Measurements from ENCODE around the gene GET4. TPM values are rescaled to one million over a fixed set of nuclear protein-coding genes. Genes with fewer than 3 reads are reported as not detected.
A peak's percentile ranks its signal among the peaks of the same experiment; 100 is the strongest.

GET4 gene
- total and polyA plus RNA-seq, 2 of the 13 experiments (the other 11 are each of a cell fraction or from before 2014, with no cell fraction given) = 28.2 to 35.2 TPM

DNA sequence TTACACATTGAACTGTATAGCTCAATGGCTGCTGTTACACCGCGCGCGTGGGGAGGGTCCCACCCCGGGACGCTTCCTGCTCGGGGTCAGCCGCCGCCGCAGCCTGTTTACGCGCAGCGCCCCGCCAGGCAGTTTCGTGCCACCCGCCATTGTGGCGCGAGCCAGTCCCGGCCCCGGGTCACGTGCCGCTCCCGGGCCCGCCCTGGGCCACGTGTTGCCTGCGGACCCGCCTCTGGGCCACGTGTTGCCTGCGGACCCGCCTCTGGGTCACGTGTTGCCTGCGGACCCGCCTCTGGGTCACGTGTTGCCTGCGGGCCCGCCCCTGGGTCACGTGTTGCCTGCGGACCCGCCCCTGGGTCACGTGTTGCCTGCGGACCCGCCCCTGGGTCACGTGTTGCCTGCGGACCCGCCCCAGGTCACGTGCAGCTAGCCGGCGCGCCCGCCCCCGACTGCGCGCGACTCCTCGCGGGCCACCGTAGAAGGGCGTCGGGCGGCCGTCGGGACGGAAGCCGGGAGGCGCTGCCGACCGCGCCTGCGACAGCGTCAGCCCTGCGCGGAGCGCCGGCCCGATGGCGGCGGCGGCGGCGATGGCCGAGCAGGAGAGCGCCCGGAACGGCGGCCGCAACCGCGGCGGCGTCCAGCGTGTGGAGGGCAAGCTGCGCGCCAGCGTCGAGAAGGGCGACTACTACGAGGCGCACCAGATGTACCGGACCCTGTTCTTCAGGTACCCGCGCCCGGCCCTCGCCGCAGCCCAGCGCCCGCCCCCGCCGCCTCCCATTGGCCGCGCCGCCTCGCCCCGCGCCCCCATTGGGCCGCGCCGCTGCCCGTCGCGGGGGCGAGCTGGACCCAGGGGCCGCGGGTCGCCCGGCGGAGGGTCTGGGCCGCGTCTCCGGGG, at the start of gene GET4 (continued):
- TF ChIP-seq ZFP90 (CRISPR knock-in tag; IDR thresholded peaks at IDR 0.05; ENCODE audit: borderline replicate concordance) (no peak), SOX13 (IDR thresholded peaks at IDR 0.05) (no peak), SOX13 (CRISPR knock-in tag; conservative IDR thresholded peaks at IDR 0.05 in 1 of 2, IDR thresholded peaks at IDR 0.05 in 1 of 2) (no peak), ZNF781 (CRISPR knock-in tag; IDR thresholded peaks at IDR 0.05; ENCODE audit: borderline replicate concordance, not compliant biosample characterization) (no peak), SCMH1 (CRISPR knock-in tag; IDR thresholded peaks at IDR 0.05; ENCODE audit: borderline replicate concordance) (no peak), MAZ (IDR thresholded peaks at IDR 0.05; ENCODE audit: borderline replicate concordance, low read depth, low read length) (no peak), MAZ (CRISPR knock-in tag; IDR thresholded peaks at IDR 0.05; ENCODE audit: low read depth) (peak; percentile 79), CCDC6 (CRISPR knock-in tag; IDR thresholded peaks at IDR 0.05) (peak; percentile 98), ZNF383 (CRISPR knock-in tag; IDR thresholded peaks at IDR 0.05; ENCODE audit: borderline replicate concordance) (no peak), ZNF598 (CRISPR knock-in tag; IDR thresholded peaks at IDR 0.05; ENCODE audit: borderline replicate concordance) (peak; percentile 38; the same call in 1 of the 2 replicates), TP53 (CRISPR knock-in tag; conservative IDR thresholded peaks at IDR 0.05) (no peak; the same call in 1 of the 2 replicates)
- TF ChIP-seq, protein P1, sequence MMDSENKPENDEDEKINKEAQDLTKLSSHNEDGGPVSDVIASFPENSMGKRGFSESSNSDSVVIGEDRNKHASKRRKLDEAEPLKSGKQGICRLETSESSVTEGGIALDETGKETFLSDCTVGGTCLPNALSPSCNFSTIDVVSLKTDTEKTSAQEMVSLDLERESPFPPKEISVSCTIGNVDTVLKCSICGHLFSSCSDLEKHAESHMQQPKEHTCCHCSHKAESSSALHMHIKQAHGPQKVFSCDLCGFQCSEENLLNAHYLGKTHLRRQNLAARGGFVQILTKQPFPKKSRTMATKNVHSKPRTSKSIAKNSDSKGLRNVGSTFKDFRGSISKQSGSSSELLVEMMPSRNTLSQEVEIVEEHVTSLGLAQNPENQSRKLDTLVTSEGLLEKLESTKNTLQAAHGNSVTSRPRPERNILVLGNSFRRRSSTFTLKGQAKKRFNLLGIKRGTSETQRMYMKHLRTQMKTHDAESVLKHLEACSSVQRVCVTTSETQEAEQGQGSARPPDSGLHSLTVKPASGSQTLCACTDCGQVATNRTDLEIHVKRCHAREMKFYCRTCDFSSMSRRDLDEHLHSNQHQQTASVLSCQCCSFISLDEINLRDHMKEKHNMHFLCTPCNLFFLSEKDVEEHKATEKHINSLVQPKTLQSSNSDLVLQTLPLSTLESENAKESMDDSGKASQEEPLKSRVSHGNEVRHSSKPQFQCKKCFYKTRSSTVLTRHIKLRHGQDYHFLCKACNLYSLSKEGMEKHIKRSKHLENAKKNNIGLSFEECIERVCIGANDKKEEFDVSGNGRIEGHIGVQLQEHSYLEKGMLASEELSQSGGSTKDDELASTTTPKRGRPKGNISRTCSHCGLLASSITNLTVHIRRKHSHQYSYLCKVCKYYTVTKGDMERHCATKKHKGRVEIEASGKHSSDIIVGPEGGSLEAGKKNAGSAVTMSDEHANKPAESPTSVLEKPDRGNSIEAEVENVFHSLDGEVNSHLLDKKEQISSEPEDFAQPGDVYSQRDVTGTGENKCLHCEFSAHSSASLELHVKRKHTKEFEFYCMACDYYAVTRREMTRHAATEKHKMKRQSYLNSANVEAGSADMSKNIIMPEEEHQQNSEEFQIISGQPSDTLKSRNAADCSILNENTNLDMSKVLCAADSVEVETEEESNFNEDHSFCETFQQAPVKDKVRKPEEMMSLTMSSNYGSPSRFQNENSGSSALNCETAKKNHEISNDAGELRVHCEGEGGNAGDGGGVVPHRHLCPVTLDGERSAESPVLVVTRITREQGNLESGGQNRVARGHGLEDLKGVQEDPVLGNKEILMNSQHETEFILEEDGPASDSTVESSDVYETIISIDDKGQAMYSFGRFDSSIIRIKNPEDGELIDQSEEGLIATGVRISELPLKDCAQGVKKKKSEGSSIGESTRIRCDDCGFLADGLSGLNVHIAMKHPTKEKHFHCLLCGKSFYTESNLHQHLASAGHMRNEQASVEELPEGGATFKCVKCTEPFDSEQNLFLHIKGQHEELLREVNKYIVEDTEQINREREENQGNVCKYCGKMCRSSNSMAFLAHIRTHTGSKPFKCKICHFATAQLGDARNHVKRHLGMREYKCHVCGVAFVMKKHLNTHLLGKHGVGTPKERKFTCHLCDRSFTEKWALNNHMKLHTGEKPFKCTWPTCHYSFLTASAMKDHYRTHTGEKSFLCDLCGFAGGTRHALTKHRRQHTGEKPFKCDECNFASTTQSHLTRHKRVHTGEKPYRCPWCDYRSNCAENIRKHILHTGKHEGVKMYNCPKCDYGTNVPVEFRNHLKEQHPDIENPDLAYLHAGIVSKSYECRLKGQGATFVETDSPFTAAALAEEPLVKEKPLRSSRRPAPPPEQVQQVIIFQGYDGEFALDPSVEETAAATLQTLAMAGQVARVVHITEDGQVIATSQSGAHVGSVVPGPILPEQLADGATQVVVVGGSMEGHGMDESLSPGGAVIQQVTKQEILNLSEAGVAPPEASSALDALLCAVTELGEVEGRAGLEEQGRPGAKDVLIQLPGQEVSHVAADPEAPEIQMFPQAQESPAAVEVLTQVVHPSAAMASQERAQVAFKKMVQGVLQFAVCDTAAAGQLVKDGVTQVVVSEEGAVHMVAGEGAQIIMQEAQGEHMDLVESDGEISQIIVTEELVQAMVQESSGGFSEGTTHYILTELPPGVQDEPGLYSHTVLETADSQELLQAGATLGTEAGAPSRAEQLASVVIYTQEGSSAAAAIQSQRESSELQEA (CRISPR knock-in tag; IDR thresholded peaks at IDR 0.05; ENCODE audit: not compliant biosample characterization) = peak; percentile 71
- TF ChIP-seq, protein P2, sequence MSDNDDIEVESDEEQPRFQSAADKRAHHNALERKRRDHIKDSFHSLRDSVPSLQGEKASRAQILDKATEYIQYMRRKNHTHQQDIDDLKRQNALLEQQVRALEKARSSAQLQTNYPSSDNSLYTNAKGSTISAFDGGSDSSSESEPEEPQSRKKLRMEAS (IDR thresholded peaks at IDR 0.05) = peak; percentile 99
- TF ChIP-seq, protein P3, sequence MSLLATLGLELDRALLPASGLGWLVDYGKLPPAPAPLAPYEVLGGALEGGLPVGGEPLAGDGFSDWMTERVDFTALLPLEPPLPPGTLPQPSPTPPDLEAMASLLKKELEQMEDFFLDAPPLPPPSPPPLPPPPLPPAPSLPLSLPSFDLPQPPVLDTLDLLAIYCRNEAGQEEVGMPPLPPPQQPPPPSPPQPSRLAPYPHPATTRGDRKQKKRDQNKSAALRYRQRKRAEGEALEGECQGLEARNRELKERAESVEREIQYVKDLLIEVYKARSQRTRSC (CRISPR knock-in tag; IDR thresholded peaks at IDR 0.05; ENCODE audit: low read depth) = no peak
- TF ChIP-seq, protein P4, sequence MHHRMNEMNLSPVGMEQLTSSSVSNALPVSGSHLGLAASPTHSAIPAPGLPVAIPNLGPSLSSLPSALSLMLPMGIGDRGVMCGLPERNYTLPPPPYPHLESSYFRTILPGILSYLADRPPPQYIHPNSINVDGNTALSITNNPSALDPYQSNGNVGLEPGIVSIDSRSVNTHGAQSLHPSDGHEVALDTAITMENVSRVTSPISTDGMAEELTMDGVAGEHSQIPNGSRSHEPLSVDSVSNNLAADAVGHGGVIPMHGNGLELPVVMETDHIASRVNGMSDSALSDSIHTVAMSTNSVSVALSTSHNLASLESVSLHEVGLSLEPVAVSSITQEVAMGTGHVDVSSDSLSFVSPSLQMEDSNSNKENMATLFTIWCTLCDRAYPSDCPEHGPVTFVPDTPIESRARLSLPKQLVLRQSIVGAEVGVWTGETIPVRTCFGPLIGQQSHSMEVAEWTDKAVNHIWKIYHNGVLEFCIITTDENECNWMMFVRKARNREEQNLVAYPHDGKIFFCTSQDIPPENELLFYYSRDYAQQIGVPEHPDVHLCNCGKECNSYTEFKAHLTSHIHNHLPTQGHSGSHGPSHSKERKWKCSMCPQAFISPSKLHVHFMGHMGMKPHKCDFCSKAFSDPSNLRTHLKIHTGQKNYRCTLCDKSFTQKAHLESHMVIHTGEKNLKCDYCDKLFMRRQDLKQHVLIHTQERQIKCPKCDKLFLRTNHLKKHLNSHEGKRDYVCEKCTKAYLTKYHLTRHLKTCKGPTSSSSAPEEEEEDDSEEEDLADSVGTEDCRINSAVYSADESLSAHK (CRISPR knock-in tag; IDR thresholded peaks at IDR 0.05; ENCODE audit: borderline replicate concordance) = no peak

Data from HepG2 (cell line).